ENCODE measurements around the gene COX19.
"Not testable (repeated sequence)": the region's sequence is repeated elsewhere in the genome, so short reads cannot be mapped to it uniquely, and the experiment has no call there.

Gene COX19

GRCh38 chr7:959271-959670, 16.1 kb downstream of the COX19 start:
- no peak for DNase-seq

GRCh38 chr7:958221-959200, 16.8 kb downstream of the COX19 start:
- DNase-seq, result no peak

GRCh38 chr7:957418-958220, 17.7 kb downstream of the COX19 start:
- no peak for DNase-seq

GRCh38 chr7:956031-956430, 19.3 kb downstream of the COX19 start:
- no peak for DNase-seq

- DNase-seq, result no peak
These were observed 20.8 kb downstream of the COX19 start, which contains the start of gene ADAP1 for GRCh38 chr7:954330-955238. Gene ADAP1 (minus strand): TSS chr7:954680. CDS start chr7:954477, 203 bp downstream.

- no peak for DNase-seq
These were observed 21.6 kb downstream of the COX19 start for GRCh38 chr7:953547-954327.

- DNase-seq, result no peak
These were observed 22.6 kb downstream of the COX19 start for GRCh38 chr7:952548-953441.

GRCh38 chr7:951881-952547, 23.3 kb downstream of the COX19 start:
- DNase-seq, result no peak

GRCh38 chr7:949021-949934, 26.1 kb downstream of the COX19 start:
- DNase-seq, result no peak

- no peak for DNase-seq
These were observed 27.7 kb downstream of the COX19 start for GRCh38 chr7:947391-948210.

GRCh38 chr7:946256-946996, 28.9 kb downstream of the COX19 start:
- no peak for DNase-seq

- no peak for DNase-seq
These were observed 29.6 kb downstream of the COX19 start for GRCh38 chr7:945556-946255.

GRCh38 chr7:945147-945555, 30.2 kb downstream of the COX19 start:
- DNase-seq, result no peak

- no peak for DNase-seq
These were observed 30.6 kb downstream of the COX19 start for GRCh38 chr7:944744-945143.

GRCh38 chr7:943793-944192, 31.6 kb downstream of the COX19 start:
- not testable (repeated sequence) for DNase-seq

- DNase-seq, result no peak
These were observed 34.5 kb downstream of the COX19 start for GRCh38 chr7:940599-941408.

All from NCI-H2029 (cell line).